Ishikawa (cell line): ENCODE results near the gene FUCA2.

Experiments
- CEBPB ChIP-seq: IDR thresholded peaks from 2 replicates; pipeline ENCODE4 v1.6.1; 2012
- CREB1 ChIP-seq: IDR thresholded peaks from 2 replicates; pipeline ENCODE4 v1.6.1; 2012; ENCODE audit warnings: low read depth
- EGR1 ChIP-seq: IDR thresholded peaks from 2 replicates; pipeline ENCODE4 v1.6.1; 2012
- EP300 ChIP-seq: IDR thresholded peaks from 2 replicates; pipeline ENCODE4 v1.6.1; 2012; ENCODE audit warnings: borderline replicate concordance
- FOXM1 ChIP-seq: IDR thresholded peaks from 2 replicates; pipeline ENCODE4 v1.6.1; 2012; ENCODE audit warnings: low read depth, borderline replicate concordance
- NFIC ChIP-seq: IDR thresholded peaks from 2 replicates; pipeline ENCODE4 v1.6.1; 2012
- RAD21 ChIP-seq: IDR thresholded peaks from 2 replicates; pipeline ENCODE4 v1.6.1; 2012; ENCODE audit warnings: low read depth
- TAF1 ChIP-seq: IDR thresholded peaks from 2 replicates; pipeline ENCODE4 v1.6.1; 2012; ENCODE audit warnings: low read depth, mild to moderate bottlenecking
- TCF12 ChIP-seq: IDR thresholded peaks from 2 replicates; pipeline ENCODE4 v1.6.1; 2012; ENCODE audit warnings: low read depth
- TEAD4 ChIP-seq: IDR thresholded peaks from 2 replicates; pipeline ENCODE4 v1.6.1; 2012
- YY1 ChIP-seq: IDR thresholded peaks from 2 replicates; pipeline ENCODE4 v1.6.1; 2012; ENCODE audit warnings: low read depth
- ZBTB7A ChIP-seq: IDR thresholded peaks from 2 replicates; pipeline ENCODE4 v1.6.1; 2012; ENCODE audit warnings: low read depth
- TF ChIP-seq, protein P1 (sequence below): IDR thresholded peaks from 2 replicates; pipeline ENCODE4 v1.6.1; 2012
- TF ChIP-seq, protein P2 (sequence below): IDR thresholded peaks from 2 replicates; pipeline ENCODE4 v1.6.1; 2012
- TF ChIP-seq, protein P3 (sequence below): IDR thresholded peaks from 2 replicates; pipeline ENCODE4 v1.6.1; 2012; ENCODE audit warnings: low read depth, mild to moderate bottlenecking

Gene FUCA2

DNA sequence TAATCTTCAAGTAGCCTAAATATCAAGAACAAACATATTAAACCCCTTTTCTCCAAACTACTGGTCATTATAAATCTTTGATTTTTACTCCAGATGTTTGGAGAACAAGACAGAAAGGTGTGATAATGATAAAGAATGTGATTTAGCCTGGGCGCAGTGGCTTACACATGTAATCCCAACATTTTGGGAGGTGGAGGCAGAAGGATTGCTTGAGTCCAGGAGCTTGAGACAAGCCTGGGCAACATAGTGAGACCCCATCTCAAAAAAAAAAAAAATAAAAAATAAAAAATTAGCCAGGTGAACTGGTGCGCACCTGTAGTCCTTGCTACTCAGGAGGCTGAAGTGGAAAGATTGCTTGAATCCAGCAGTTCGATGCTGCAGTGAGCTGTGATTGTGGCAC lies 35.1 kb upstream of the FUCA2 start:
- TF ChIP-seq CEBPB (no peak), TEAD4 (no peak), EGR1 (no peak), ZBTB7A (no peak), CREB1 (no peak), YY1 (no peak), FOXM1 (no peak), TAF1 (no peak), TCF12 (no peak), NFIC (no peak), RAD21 (no peak), EP300 (no peak)
- TF ChIP-seq, protein P1, sequence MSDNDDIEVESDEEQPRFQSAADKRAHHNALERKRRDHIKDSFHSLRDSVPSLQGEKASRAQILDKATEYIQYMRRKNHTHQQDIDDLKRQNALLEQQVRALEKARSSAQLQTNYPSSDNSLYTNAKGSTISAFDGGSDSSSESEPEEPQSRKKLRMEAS: no peak
- TF ChIP-seq, protein P2, sequence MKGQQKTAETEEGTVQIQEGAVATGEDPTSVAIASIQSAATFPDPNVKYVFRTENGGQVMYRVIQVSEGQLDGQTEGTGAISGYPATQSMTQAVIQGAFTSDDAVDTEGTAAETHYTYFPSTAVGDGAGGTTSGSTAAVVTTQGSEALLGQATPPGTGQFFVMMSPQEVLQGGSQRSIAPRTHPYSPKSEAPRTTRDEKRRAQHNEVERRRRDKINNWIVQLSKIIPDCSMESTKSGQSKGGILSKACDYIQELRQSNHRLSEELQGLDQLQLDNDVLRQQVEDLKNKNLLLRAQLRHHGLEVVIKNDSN: no peak
- TF ChIP-seq, protein P3, sequence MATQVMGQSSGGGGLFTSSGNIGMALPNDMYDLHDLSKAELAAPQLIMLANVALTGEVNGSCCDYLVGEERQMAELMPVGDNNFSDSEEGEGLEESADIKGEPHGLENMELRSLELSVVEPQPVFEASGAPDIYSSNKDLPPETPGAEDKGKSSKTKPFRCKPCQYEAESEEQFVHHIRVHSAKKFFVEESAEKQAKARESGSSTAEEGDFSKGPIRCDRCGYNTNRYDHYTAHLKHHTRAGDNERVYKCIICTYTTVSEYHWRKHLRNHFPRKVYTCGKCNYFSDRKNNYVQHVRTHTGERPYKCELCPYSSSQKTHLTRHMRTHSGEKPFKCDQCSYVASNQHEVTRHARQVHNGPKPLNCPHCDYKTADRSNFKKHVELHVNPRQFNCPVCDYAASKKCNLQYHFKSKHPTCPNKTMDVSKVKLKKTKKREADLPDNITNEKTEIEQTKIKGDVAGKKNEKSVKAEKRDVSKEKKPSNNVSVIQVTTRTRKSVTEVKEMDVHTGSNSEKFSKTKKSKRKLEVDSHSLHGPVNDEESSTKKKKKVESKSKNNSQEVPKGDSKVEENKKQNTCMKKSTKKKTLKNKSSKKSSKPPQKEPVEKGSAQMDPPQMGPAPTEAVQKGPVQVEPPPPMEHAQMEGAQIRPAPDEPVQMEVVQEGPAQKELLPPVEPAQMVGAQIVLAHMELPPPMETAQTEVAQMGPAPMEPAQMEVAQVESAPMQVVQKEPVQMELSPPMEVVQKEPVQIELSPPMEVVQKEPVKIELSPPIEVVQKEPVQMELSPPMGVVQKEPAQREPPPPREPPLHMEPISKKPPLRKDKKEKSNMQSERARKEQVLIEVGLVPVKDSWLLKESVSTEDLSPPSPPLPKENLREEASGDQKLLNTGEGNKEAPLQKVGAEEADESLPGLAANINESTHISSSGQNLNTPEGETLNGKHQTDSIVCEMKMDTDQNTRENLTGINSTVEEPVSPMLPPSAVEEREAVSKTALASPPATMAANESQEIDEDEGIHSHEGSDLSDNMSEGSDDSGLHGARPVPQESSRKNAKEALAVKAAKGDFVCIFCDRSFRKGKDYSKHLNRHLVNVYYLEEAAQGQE: no peak

DNA sequence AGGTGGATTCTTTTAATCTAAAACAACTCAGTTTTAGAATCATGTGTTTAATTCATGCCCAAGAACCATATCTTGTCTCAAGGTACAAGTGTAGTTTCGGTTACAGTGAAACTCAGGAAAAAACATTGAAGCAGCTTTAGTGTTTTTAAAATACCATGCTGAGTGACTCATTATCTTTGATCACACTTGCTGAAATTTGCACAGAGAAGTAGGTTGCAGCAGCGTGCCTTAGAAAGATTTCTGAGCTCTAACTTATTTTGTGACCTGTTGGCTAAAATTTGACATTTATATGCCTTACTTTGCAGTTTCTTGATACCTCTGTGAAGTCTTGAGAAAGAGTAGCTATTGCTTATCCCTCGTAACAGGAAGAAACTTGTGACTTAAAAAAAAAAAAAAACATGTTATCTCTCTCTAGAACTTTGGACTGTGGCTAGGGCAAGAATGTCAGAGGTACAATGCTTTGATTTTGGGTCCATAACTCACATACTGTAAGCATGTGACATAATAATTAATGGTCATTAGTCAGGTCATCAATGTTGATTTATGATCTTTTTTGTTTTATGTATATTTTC lies 34.5 kb upstream of the FUCA2 start:
- TF ChIP-seq CEBPB (no peak), ZBTB7A (no peak), NFIC (no peak), TAF1 (no peak)

DNA sequence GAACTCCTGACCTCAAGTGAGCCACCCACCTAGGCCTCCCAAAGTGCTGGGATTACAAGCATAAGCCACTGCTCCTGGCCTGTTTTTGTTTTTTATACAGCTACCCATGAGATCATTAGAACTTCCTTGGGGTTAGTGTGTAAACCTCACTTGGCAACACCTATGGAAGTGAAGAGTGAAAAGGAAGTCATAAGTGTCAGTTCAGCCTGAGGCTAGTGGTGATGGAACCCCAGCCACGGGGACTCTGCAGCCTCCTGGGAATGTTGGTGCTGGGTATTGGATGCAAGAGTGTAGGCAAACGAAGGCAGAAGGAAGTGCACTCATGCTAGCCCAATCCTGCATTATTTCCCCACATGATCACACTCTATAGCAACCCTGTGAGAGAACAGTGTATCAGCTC lies 33.6 kb upstream of the FUCA2 start:
- TF ChIP-seq, protein P1: no peak
- TF ChIP-seq RAD21 (no peak), YY1 (no peak), TEAD4 (no peak), CEBPB (no peak), TAF1 (no peak)

DNA sequence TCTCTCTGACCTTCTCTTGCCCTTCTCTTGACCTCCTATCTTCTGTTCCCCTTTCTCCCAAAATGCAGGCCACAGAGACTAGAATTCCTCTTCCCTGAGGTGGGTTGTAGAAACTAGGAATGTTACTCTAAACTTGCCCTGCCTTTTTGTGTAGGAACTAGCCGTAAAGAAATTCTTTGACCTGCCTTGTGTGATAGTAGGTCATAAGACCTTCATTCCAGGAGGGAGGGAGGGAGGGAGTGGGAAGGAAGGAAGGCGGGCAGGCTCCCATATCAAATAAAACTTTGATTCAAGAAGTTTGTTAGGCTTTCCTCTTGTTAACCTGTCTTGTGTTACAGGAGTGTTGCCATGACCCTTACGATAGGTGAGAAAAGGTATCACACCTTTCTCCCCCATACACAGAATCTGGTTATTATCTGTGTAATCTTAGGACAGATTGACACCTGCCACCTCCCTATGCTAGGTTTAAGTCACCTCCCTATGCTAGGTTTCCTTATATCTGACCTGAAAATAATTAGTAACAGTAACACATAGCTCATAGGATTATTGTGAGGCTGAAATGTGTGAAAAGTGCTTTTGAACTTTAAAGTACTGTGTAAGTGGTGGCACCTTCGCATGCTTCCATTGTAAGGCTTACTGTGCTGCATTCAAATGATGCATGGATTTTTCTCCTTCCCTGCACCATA lies 32.6 kb upstream of the FUCA2 start:
- TF ChIP-seq, protein P2: no peak
- TF ChIP-seq TCF12 (no peak), EGR1 (no peak), YY1 (no peak), RAD21 (no peak), EP300 (no peak), ZBTB7A (no peak), CREB1 (no peak), NFIC (no peak), CEBPB (no peak), TEAD4 (no peak), FOXM1 (no peak), TAF1 (no peak)
- TF ChIP-seq, protein P3: no peak
- TF ChIP-seq, protein P1: no peak

DNA sequence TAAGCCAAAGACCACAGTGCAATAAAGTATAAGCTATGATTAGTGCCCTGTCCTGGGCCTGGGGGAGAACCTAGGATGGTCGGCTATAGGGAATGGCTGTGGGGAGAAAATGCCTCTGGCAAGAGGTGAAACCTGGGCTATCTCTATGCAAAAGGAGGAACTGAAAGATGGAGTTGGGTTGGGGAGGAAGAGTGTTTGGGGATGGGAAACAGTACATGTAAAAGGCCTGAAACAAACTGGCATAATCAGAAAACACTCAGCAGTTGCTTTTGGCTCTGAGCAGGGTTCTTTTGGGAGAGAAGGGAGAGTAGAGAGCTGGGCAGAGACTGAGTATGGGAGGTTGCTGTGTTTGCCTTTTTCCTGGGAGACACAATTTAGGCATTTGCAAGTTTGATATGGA lies 31.9 kb upstream of the FUCA2 start:
- no peak for TF ChIP-seq TAF1
- no peak for TF ChIP-seq TEAD4
- TF ChIP-seq NFIC: no peak
- TF ChIP-seq CREB1: no peak

DNA sequence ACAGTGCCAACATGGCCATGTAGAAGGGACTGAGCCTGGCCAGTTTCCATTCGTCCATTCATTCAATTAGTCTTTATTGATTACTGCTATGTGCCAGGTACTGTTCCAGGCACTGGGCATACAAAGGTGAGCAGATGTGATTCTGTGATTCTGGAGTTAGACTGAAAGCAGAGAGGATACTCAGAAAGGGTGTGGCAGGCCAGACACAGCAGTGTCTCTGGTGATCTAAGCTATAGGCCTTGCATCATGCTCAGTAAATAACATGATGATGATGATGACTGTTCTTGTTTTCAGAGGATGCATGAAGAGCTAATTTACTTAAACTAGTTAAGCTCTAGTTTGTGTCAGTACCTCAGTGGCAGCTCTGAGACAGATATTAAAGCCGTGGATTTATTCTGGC lies 31.4 kb upstream of the FUCA2 start:
- TF ChIP-seq TAF1 (no peak), EGR1 (no peak), ZBTB7A (no peak), RAD21 (no peak), FOXM1 (no peak), NFIC (no peak), EP300 (no peak), TEAD4 (no peak), CEBPB (no peak), TCF12 (no peak), CREB1 (no peak), YY1 (no peak)
- TF ChIP-seq, protein P2: no peak
- TF ChIP-seq, protein P1: no peak
- TF ChIP-seq, protein P3: no peak
